ENCODE measurements around the gene ERC2.

The ERC2 gene

DNA sequence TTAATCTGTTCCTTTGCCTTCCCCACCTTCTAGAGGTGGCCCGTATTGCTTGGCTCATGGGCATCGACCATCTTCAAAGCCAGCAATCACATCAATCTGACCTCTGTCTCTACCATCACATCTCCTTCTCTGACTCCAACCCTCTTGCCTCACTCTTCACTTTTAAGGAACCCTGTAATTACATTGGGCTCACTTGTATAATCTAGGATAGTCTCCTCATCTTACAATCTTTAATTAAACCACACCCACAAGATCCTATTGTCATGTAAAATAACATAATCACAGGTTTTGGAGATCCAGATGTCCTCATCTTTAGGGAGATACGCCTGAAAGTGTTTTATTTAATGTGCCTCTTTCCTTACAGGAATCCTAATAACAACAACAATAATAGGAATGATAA is 234.5 kb downstream of the ERC2 start:
- Histone ChIP-seq H3K4me3 (ENCODE audit: low read length) (no peak overlapping the region), H3K4me1 (ENCODE audit: insufficient read depth, low read length) (no peaks in the 10 kb centered on the region), H3K27me3 (ENCODE audit: insufficient read depth, low read length) (no peaks in the 10 kb centered on the region), H2AFZ (ENCODE audit: low read depth, low read length) (no peak overlapping the region), H3K36me3 (ENCODE audit: insufficient read depth, low read length) (no peaks in the 10 kb centered on the region), H3K9me3 (ENCODE audit: low read length) (no peaks in the 10 kb centered on the region)

DNA sequence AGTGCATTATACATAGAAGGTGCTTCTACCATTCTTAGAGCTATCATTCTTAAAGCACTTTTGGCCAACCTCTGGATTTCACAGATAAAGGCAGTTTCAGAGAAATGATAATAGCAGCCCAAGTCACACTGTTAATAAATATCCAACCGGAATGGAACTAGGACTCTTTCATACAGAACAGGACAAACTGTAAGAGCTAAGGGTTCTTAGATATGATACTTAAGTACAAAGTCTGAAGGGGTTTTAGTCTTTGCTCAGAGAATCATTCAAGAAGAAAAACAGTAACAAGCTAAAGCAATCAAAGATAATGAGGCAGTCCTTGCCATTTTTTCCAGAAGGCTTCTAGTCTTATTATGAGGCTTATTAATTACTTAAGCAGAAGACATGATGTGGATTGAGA is 239.0 kb downstream of the ERC2 start:
- no peak overlapping the region for H2AFZ ChIP-seq (ENCODE audit: low read depth, low read length)
- H3K27me3 ChIP-seq (ENCODE audit: insufficient read depth, low read length): no peaks in the 10 kb centered on the region
- no peak overlapping the region for H3K4me3 ChIP-seq (ENCODE audit: low read length)
- no peaks in the 10 kb centered on the region for H3K9me3 ChIP-seq (ENCODE audit: low read length)
- no peaks in the 10 kb centered on the region for H3K4me1 ChIP-seq (ENCODE audit: insufficient read depth, low read length)
- H3K36me3 ChIP-seq (ENCODE audit: insufficient read depth, low read length): no peaks in the 10 kb centered on the region

GRCh38 chr3:56222866-56223265 is 245.4 kb downstream of the ERC2 start:
- Histone ChIP-seq H3K9me3 (ENCODE audit: low read length) (no peaks in the 10 kb centered on the region), H3K4me3 (ENCODE audit: low read length) (no peak overlapping the region), H3K36me3 (ENCODE audit: insufficient read depth, low read length) (no peaks in the 10 kb centered on the region), H3K27me3 (ENCODE audit: insufficient read depth, low read length) (no peaks in the 10 kb centered on the region), H2AFZ (ENCODE audit: low read depth, low read length) (no peak overlapping the region), H3K4me1 (ENCODE audit: insufficient read depth, low read length) (no peaks in the 10 kb centered on the region)

DNA sequence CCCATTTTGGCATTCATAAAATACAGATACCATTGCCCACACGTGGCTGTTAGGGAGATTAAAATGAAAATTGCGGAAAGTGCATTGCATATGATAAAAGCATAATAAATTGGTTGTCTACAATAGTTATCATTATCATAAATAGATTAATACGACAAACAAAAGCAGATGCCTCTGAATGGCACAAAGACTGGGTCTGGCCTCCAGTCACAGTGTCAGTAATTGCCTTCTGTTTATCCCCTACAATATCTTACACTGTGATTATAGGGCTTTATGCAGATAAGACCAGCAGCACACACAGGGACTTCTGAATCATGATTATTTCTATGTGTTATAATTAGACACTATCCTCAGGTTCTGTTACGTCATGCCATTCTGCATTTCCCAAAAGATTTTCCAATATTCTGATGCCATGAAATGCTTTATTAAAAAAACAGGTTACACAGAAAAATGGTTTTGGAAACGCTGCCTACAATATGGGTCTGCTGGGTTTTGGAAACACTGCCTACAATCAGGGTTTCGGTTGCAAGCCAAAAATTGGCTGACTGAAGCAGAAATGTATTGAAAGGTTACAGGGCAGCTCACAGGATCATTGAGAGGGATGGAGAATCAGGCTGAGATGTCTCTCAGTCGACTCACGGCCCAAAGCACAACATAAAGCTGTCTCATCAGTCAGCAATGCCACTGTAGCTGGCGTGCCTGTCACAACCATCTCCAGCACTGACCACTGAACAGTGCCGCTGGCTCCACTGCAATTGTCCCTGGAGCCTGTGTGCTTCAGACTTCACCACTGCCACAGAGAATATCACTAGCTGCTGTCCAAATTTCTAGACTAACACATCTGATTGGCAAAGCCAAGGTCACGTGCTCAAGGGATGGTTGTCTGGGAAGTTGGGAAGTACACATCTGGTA is 248.1 kb downstream of the ERC2 start:
- H3K36me3 ChIP-seq (ENCODE audit: insufficient read depth, low read length): no peaks in the 10 kb centered on the region
- no peaks in the 10 kb centered on the region for H3K9me3 ChIP-seq (ENCODE audit: low read length)
- H2AFZ ChIP-seq (ENCODE audit: low read depth, low read length): no peak overlapping the region
- no peaks in the 10 kb centered on the region for H3K27me3 ChIP-seq (ENCODE audit: insufficient read depth, low read length)
- H3K4me3 ChIP-seq (ENCODE audit: low read length): no peak overlapping the region
- no peaks in the 10 kb centered on the region for H3K4me1 ChIP-seq (ENCODE audit: insufficient read depth, low read length)

GRCh38 chr3:56209982-56210751 is 258.1 kb downstream of the ERC2 start:
- Histone ChIP-seq H3K36me3 (ENCODE audit: insufficient read depth, low read length) (no peaks in the 10 kb centered on the region), H2AFZ (ENCODE audit: low read depth, low read length) (no peak overlapping the region), H3K27me3 (ENCODE audit: insufficient read depth, low read length) (no peaks in the 10 kb centered on the region), H3K4me3 (ENCODE audit: low read length) (no peak overlapping the region), H3K9me3 (ENCODE audit: low read length) (peaks cover 3% of the 10 kb centered on the region), H3K4me1 (ENCODE audit: insufficient read depth, low read length) (peaks cover 7% of the 10 kb centered on the region)

- Histone ChIP-seq H3K4me3 (ENCODE audit: low read length) (no peak overlapping the region), H3K4me1 (ENCODE audit: insufficient read depth, low read length) (peaks cover 7% of the 10 kb centered on the region), H3K27me3 (ENCODE audit: insufficient read depth, low read length) (no peaks in the 10 kb centered on the region), H3K9me3 (ENCODE audit: low read length) (peaks cover under 1% of the 10 kb centered on the region), H3K36me3 (ENCODE audit: insufficient read depth, low read length) (no peaks in the 10 kb centered on the region), H2AFZ (ENCODE audit: low read depth, low read length) (no peak overlapping the region)
Measured at GRCh38 chr3:56207922-56208321, 260.3 kb downstream of the ERC2 start.

DNA sequence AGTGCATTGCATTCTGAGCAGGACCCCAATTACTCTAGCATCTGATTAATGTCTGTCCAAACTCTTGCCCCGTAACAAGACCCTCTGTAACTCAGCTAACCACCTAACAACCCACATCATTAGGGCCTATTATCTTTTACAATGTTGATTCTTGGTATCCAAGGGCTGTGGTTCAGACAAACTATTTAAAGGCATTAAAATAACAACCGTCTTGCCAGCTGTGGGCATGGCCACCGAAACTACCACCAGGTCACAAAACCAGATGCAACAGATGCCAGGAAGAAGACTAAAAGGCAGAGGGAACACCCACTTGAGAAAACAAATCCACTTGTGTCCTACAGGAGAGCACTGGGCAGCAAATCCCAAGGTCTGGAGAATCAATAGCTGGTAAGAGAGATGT is 262.9 kb downstream of the ERC2 start:
- Histone ChIP-seq H3K36me3 (ENCODE audit: insufficient read depth, low read length) (no peaks in the 10 kb centered on the region), H3K4me3 (ENCODE audit: low read length) (no peak overlapping the region), H2AFZ (ENCODE audit: low read depth, low read length) (no peak overlapping the region), H3K9me3 (ENCODE audit: low read length) (no peaks in the 10 kb centered on the region), H3K4me1 (ENCODE audit: insufficient read depth, low read length) (peaks cover 7% of the 10 kb centered on the region), H3K27me3 (ENCODE audit: insufficient read depth, low read length) (no peaks in the 10 kb centered on the region)

DNA sequence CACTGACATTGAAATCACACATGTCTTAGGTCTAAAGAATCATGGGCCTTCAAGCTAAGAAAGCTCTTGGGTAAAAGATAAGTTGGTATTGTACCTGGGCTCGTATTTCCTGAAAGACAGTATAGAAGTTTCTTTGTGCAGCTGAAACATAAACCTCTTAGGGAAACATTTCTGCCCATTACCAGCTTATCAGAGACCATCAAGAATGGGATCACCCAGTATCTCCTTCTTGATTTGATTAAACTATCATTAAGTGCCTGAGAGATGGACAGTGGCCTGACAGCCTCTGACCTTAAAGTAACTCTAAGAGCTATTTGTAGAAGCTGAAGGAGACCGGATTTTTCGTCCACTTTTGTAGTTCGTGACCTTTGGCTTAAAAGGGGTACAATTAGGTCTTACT is 265.3 kb downstream of the ERC2 start:
- Histone ChIP-seq H3K4me1 (ENCODE audit: insufficient read depth, low read length) (no peaks in the 10 kb centered on the region), H2AFZ (ENCODE audit: low read depth, low read length) (no peak overlapping the region), H3K9me3 (ENCODE audit: low read length) (no peaks in the 10 kb centered on the region), H3K36me3 (ENCODE audit: insufficient read depth, low read length) (no peaks in the 10 kb centered on the region), H3K4me3 (ENCODE audit: low read length) (no peak overlapping the region), H3K27me3 (ENCODE audit: insufficient read depth, low read length) (no peaks in the 10 kb centered on the region)

GRCh38 chr3:56201407-56201806 is 266.9 kb downstream of the ERC2 start:
- no peaks in the 10 kb centered on the region for H3K27me3 ChIP-seq (ENCODE audit: insufficient read depth, low read length)
- no peaks in the 10 kb centered on the region for H3K4me1 ChIP-seq (ENCODE audit: insufficient read depth, low read length)
- no peak overlapping the region for H2AFZ ChIP-seq (ENCODE audit: low read depth, low read length)
- H3K9me3 ChIP-seq (ENCODE audit: low read length): no peaks in the 10 kb centered on the region
- H3K4me3 ChIP-seq (ENCODE audit: low read length): no peak overlapping the region
- H3K36me3 ChIP-seq (ENCODE audit: insufficient read depth, low read length): no peaks in the 10 kb centered on the region

DNA sequence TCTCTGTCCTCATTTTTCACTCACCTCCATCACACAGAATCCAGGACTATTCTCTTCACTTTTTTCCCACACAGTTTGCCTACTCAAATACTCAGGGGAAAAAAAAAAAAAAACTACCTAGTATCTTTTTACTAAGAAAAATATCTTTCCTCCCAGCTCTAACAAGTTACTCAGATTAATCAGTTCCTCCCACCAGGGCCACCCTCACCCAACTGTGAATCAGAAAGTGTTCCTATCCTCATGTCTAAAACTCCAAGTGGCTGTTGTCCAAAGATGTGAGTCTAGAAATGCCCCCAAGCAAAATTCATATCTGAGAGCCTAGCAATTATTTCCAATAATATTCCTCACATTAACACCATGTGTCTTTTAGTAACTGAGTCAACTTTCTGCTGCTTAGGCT is 268.0 kb downstream of the ERC2 start:
- Histone ChIP-seq H2AFZ (ENCODE audit: low read depth, low read length) (no peak overlapping the region), H3K9me3 (ENCODE audit: low read length) (no peaks in the 10 kb centered on the region), H3K4me3 (ENCODE audit: low read length) (no peak overlapping the region)

GRCh38 chr3:56197991-56198390 is 270.3 kb downstream of the ERC2 start:
- H3K4me1 ChIP-seq (ENCODE audit: insufficient read depth, low read length): peaks cover 14% of the 10 kb centered on the region
- no peak overlapping the region for H2AFZ ChIP-seq (ENCODE audit: low read depth, low read length)
- H3K4me3 ChIP-seq (ENCODE audit: low read length): no peak overlapping the region
- no peaks in the 10 kb centered on the region for H3K27me3 ChIP-seq (ENCODE audit: insufficient read depth, low read length)
- no peaks in the 10 kb centered on the region for H3K36me3 ChIP-seq (ENCODE audit: insufficient read depth, low read length)
- H3K9me3 ChIP-seq (ENCODE audit: low read length): no peaks in the 10 kb centered on the region

More for the DNA sequence above, 268.0 kb downstream of the ERC2 start:
- H3K36me3 ChIP-seq (ENCODE audit: insufficient read depth, low read length): no peaks in the 10 kb centered on the region
- H3K4me1 ChIP-seq (ENCODE audit: insufficient read depth, low read length): peaks cover 8% of the 10 kb centered on the region
- H3K27me3 ChIP-seq (ENCODE audit: insufficient read depth, low read length): no peaks in the 10 kb centered on the region

- H3K9me3 ChIP-seq (ENCODE audit: low read length): no peaks in the 10 kb centered on the region
- no peak overlapping the region for H3K4me3 ChIP-seq (ENCODE audit: low read length)
- H2AFZ ChIP-seq (ENCODE audit: low read depth, low read length): no peak overlapping the region
- H3K27me3 ChIP-seq (ENCODE audit: insufficient read depth, low read length): no peaks in the 10 kb centered on the region
- peaks cover 14% of the 10 kb centered on the region for H3K4me1 ChIP-seq (ENCODE audit: insufficient read depth, low read length)
- H3K36me3 ChIP-seq (ENCODE audit: insufficient read depth, low read length): no peaks in the 10 kb centered on the region
Measured at GRCh38 chr3:56197259-56197965, 270.9 kb downstream of the ERC2 start.

GRCh38 chr3:56196700-56197099 is 271.6 kb downstream of the ERC2 start:
- no peak overlapping the region for H3K4me3 ChIP-seq (ENCODE audit: low read length)
- H3K27me3 ChIP-seq (ENCODE audit: insufficient read depth, low read length): no peaks in the 10 kb centered on the region
- no peaks in the 10 kb centered on the region for H3K9me3 ChIP-seq (ENCODE audit: low read length)
- peaks cover 14% of the 10 kb centered on the region for H3K4me1 ChIP-seq (ENCODE audit: insufficient read depth, low read length)
- H3K36me3 ChIP-seq (ENCODE audit: insufficient read depth, low read length): no peaks in the 10 kb centered on the region
- no peak overlapping the region for H2AFZ ChIP-seq (ENCODE audit: low read depth, low read length)
